ENCODE results near the gene SLC7A10.
"Not testable (repeated sequence)": the region's sequence is repeated elsewhere in the genome, so short reads cannot be mapped to it uniquely, and the experiment has no call there.

SLC7A10 gene

DNA sequence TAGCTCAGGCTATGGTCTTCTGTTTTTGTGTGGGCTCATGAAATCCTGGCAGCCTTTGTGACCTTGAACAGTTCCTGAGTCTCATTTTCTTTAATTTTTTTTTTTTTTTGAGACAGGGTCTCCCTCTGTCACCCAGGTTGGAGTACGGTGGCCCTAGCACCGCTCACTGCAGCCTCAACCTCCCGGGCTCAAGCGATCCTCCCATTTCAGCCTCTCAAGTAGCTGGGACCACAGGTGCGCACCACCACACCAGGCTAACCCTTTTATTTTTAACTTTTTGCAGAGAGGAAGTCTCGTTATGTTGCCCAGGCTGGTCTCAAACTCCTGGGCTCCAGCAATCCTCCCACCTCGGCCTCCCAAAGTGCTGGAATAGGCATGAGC, 15.8 kb downstream of the SLC7A10 start:
- H3K9ac ChIP-seq (ENCODE audit: low read length); H3K9me3 ChIP-seq (ENCODE audit: low read length); H3K36me3 ChIP-seq (ENCODE audit: insufficient read depth, low read length); H3K27ac ChIP-seq (ENCODE audit: low read depth, low read length); H3K4me3 ChIP-seq (ENCODE audit: low read depth in 1 of 2, low read length in 2 of 2); H3K4me1 ChIP-seq (ENCODE audit: insufficient read depth, low read length); H3K27me3 ChIP-seq (ENCODE audit: control insufficient read depth in 1 of 2, insufficient read depth in 2 of 2, low read length in 2 of 2): not testable (repeated sequence)

DNA sequence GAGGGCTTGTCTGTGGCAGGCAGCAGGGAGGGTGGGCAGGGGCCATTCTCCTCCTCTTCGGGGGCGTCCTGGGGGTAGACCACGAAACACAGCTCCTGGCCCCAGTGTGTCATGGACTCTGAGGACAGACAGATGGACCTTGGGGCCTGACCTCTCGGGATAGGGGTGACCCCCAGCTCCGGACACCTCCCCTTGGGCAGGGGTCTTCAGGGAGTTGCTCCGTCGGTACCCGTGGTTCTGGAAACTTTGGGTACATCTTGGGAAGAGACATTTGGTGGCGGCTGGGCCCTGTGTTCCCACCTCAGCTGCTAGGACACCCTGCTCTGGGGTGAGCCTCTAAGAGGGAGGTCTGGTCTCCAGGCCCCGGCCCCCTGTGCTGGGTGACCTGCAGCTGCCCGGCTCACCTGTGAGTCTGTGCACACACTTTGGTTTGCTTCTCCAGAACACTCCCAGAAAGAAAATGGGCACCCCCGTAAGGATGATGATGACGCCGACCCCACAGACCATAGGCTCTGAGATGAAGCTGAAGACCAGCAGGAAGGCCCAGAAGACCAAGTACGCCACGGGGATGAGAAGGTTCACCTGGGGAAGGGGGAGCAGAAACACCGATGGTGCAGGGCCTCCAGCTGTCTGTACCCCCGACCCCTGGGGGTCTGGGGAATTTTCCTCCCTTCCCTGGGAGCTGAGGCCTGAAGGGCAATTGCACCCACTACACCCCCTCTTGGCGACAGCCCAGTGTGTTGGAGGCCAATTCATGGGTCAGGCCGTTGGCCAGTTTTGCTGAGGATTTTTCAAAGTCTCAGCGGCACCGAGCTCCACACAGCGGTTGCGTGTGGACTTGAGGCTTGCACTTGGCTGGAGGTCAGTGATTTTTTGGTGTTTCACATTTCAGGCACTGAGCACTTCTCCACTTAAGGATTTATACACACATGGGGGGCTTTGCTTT, 16.5 kb downstream of the SLC7A10 start:
- no peaks in the 10 kb centered on the region for H3K36me3 ChIP-seq (ENCODE audit: insufficient read depth, low read length)
- no peaks in the 10 kb centered on the region for H3K4me1 ChIP-seq (ENCODE audit: insufficient read depth, low read length)
- H3K27ac ChIP-seq (ENCODE audit: low read depth, low read length) = no peak overlapping the region
- H3K9me3 ChIP-seq (ENCODE audit: low read length) = no peaks in the 10 kb centered on the region
- H3K27me3 ChIP-seq (ENCODE audit: control insufficient read depth in 1 of 2, insufficient read depth in 2 of 2, low read length in 2 of 2) = no peaks in the 10 kb centered on the region
- no peak overlapping the region for H3K9ac ChIP-seq (ENCODE audit: low read length)
- no peak overlapping the region for H3K4me3 ChIP-seq (ENCODE audit: low read depth in 1 of 2, low read length in 2 of 2)

DNA sequence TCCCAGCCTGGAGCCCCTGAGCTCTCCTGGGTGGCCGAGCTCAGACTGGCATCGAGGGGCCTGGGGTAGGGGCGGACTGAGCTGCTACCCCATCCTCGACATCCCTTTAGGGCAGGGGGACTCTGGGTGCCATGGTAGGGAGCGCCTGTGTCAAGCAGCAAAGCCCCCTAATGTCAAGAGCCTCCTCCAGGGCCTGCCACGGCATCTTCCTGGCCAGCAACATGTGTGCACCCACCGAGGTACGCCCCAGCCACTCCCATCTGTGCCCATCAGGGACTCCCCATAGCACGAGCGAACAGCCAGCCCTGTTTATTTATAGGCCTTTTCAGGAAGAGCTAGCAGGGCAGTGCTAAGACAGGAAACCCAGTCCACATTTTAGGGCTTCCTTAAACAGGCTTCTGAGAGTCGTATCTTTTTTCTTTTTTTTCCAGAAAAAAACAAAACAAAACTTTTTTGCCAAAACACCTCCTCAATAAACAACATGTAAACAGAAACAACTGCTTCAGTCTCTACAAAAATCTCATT, 17.2 kb downstream of the SLC7A10 start:
- Histone ChIP-seq H3K27me3 (ENCODE audit: control insufficient read depth in 1 of 2, insufficient read depth in 2 of 2, low read length in 2 of 2) (no peaks in the 10 kb centered on the region), H3K9ac (ENCODE audit: low read length) (no peak overlapping the region), H3K9me3 (ENCODE audit: low read length) (no peaks in the 10 kb centered on the region), H3K36me3 (ENCODE audit: insufficient read depth, low read length) (no peaks in the 10 kb centered on the region), H3K27ac (ENCODE audit: low read depth, low read length) (no peak overlapping the region), H3K4me3 (ENCODE audit: low read depth in 1 of 2, low read length in 2 of 2) (no peak overlapping the region), H3K4me1 (ENCODE audit: insufficient read depth, low read length) (no peaks in the 10 kb centered on the region)

DNA sequence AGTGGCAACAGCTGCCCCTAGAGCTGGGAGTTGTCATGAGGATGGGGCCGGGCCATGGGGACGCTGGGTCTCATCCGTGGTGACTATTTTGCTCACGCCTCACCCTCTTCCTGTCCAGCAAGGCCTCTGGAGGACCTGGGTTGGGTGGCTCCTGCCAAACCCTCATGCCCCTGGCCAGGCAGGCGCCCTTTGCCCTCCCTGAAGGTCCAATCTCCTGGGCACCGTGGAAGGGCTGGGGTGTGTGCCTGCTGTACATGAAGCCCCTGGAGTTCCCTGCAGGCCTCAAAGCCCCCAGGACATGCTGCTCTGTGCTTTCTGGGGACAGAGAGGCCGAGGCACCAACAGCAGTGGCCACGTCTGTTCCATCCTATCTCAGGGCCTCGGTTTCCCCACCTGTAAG, 17.7 kb downstream of the SLC7A10 start:
- H3K27ac ChIP-seq (ENCODE audit: low read depth, low read length) = no peak overlapping the region
- H3K27me3 ChIP-seq (ENCODE audit: control insufficient read depth in 1 of 2, insufficient read depth in 2 of 2, low read length in 2 of 2) = no peaks in the 10 kb centered on the region
- H3K9me3 ChIP-seq (ENCODE audit: low read length) = no peaks in the 10 kb centered on the region
- no peak overlapping the region for H3K9ac ChIP-seq (ENCODE audit: low read length)
- no peak overlapping the region for H3K4me3 ChIP-seq (ENCODE audit: low read depth in 1 of 2, low read length in 2 of 2)
- H3K4me1 ChIP-seq (ENCODE audit: insufficient read depth, low read length) = no peaks in the 10 kb centered on the region
- peaks cover 3% of the 10 kb centered on the region for H3K36me3 ChIP-seq (ENCODE audit: insufficient read depth, low read length)

DNA sequence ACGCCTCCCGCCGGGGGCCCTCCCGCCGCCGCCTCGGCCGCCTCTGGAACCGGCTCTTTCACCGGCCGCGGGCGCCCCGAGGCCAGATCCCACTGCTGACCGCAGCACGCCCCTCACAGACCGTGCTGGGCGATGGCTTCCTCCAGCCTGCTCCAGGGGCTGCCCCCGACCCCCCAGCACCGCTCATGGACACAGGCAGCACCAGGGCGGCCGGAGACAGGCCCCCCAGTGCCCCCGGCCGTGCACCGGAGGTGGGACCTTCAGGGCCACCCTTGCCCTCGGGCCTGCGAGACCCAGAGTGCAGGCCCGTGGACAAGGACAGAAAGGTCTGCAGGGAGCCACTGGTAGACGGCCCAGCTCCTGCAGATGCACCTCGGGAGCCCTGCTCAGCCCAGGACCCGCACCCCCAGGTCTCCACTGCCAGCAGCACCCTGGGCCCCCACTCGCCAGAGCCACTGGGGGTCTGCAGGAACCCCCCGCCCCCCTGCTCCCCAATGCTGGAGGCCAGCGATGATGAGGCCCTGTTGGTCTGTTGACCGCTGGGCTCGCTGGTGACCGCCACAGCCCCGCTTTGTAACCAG, 18.5 kb downstream of the SLC7A10 start:
- Histone ChIP-seq H3K36me3 (ENCODE audit: insufficient read depth, low read length) (peaks cover 9% of the 10 kb centered on the region), H3K27me3 (ENCODE audit: control insufficient read depth in 1 of 2, insufficient read depth in 2 of 2, low read length in 2 of 2) (no peaks in the 10 kb centered on the region), H3K9me3 (ENCODE audit: low read length) (no peaks in the 10 kb centered on the region), H3K27ac (ENCODE audit: low read depth, low read length) (no peak overlapping the region), H3K4me1 (ENCODE audit: insufficient read depth, low read length) (no peaks in the 10 kb centered on the region), H3K4me3 (ENCODE audit: low read depth in 1 of 2, low read length in 2 of 2) (no peak overlapping the region), H3K9ac (ENCODE audit: low read length) (no peak overlapping the region)

DNA sequence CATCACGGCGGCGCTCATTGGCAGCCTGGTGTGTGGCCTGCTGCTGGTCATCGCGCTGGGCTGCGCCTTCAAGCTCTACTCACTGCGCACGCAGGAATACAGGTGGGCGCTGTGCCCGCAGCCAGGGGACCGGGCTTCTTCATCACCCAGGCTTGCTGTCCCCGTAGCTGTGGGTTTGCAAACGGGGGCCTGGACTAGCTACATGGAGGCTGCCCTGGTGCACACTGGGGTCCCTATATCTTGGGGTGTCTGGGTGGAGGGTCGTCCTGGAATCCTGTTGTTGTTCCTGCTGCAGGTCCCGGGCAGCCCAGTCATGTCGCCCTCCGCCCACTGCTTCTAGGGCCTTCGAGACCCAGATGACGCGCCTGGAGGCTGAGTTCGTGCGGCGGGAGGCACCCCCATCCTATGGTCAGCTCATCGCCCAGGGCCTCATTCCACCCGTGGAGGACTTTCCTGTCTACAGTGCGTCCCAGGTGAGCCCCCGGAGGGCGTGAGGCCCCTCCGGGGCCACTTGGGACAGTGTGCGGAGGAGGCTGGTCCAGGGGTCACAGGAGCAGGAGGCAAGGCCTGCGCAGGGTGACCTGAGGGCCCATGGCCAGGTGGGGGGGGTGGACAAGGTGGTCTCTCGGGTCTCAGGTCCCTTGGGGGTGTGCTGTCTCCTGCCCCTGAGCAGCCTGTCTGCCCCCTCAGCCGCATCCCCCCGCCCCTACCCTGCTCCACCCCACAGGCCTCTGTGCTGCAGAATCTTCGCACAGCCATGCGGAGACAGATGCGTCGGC, 19.2 kb downstream of the SLC7A10 start:
- H3K4me3 ChIP-seq (ENCODE audit: low read depth in 1 of 2, low read length in 2 of 2) = no peak overlapping the region
- peaks cover 9% of the 10 kb centered on the region for H3K36me3 ChIP-seq (ENCODE audit: insufficient read depth, low read length)
- H3K27ac ChIP-seq (ENCODE audit: low read depth, low read length) = no peak overlapping the region
- H3K9ac ChIP-seq (ENCODE audit: low read length) = no peak overlapping the region
- H3K4me1 ChIP-seq (ENCODE audit: insufficient read depth, low read length) = no peaks in the 10 kb centered on the region
- no peaks in the 10 kb centered on the region for H3K9me3 ChIP-seq (ENCODE audit: low read length)
- no peaks in the 10 kb centered on the region for H3K27me3 ChIP-seq (ENCODE audit: control insufficient read depth in 1 of 2, insufficient read depth in 2 of 2, low read length in 2 of 2)

DNA sequence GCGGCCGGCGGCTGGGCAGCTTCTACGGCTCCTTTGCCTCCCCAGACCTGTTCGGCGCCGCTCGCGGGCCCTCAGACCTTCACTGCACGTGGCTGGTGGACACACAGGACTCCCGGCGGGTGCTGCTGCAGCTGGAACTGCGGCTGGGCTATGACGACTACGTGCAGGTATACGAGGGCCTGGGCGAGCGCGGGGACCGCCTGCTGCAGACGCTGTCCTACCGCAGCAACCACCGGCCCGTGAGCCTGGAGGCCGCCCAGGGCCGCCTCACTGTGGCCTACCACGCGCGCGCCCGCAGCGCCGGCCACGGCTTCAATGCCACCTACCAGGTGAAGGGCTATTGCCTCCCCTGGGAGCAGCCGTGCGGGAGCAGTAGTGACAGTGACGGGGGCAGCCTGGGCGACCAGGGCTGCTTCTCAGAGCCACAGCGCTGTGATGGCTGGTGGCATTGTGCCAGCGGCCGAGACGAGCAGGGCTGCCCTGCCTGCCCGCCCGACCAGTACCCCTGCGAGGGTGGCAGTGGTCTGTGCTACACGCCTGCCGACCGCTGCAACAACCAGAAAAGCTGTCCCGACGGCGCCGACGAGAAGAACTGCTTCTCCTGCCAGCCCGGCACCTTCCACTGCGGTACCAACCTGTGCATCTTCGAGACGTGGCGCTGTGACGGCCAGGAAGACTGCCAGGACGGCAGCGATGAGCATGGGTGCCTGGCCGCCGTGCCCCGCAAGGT, 20.0 kb downstream of the SLC7A10 start:
- Histone ChIP-seq H3K27me3 (ENCODE audit: control insufficient read depth in 1 of 2, insufficient read depth in 2 of 2, low read length in 2 of 2) (no peaks in the 10 kb centered on the region), H3K36me3 (ENCODE audit: insufficient read depth, low read length) (peaks cover 9% of the 10 kb centered on the region), H3K9me3 (ENCODE audit: low read length) (no peaks in the 10 kb centered on the region), H3K27ac (ENCODE audit: low read depth, low read length) (no peak overlapping the region), H3K4me1 (ENCODE audit: insufficient read depth, low read length) (no peaks in the 10 kb centered on the region), H3K4me3 (ENCODE audit: low read depth in 1 of 2, low read length in 2 of 2) (no peak overlapping the region), H3K9ac (ENCODE audit: low read length) (no peak overlapping the region)

DNA sequence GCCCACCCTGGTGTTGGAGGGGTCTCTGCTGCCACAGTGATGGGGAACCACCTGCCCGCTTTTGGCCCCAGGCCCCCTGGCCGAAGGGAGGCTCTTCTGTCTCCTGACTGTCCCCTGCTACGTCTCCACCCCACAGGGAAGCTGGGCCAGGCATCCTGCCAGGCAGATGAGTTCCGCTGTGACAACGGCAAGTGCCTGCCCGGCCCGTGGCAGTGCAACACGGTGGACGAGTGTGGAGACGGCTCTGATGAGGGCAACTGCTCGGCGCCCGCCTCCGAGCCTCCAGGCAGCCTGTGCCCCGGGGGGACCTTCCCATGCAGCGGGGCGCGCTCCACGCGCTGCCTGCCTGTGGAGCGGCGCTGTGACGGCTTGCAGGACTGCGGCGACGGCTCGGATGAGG, 20.5 kb downstream of the SLC7A10 start:
- Histone ChIP-seq H3K4me1 (ENCODE audit: insufficient read depth, low read length) (no peaks in the 10 kb centered on the region), H3K27me3 (ENCODE audit: control insufficient read depth in 1 of 2, insufficient read depth in 2 of 2, low read length in 2 of 2) (no peaks in the 10 kb centered on the region), H3K36me3 (ENCODE audit: insufficient read depth, low read length) (peaks cover 9% of the 10 kb centered on the region), H3K9ac (ENCODE audit: low read length) (no peak overlapping the region), H3K27ac (ENCODE audit: low read depth, low read length) (no peak overlapping the region), H3K4me3 (ENCODE audit: low read depth in 1 of 2, low read length in 2 of 2) (no peak overlapping the region), H3K9me3 (ENCODE audit: low read length) (no peaks in the 10 kb centered on the region)

DNA sequence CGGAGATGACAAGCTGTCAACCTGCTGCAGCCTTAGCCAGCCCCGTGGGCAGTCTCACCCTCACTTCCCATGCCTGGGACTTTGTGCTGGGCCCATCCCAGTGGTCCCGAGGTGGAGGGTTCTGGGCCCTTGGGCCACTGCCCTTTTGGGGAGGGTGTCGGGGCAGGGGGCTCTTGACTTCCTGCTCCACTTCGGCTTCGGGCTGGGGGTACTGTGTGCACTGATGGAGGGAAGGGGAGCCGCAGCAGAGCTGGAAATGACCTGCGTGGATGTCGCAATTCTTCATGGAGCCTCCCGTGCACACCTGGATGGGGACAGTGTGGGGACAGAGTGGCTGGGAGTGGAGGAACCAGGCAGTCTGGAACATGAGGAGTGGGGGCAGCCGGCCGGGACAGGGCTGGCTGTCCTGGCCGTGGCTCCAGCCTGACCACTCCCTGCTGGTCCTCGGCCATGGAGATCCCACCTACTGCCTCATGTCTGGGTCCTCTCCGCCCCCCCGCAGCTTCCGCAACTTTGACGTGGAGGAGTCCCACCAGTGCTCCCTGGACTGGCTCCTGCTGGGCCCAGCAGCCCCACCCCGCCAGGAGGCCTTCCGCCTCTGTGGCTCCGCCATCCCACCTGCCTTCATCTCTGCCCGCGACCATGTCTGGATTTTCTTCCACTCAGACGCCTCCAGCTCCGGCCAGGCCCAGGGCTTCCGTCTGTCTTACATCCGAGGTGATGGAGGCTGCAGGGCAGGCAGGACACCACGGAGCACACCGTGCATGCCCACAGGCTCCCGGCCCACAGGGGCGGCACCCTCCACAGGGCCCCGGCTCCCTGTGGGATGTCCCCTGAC, 21.3 kb downstream of the SLC7A10 start:
- peaks cover 9% of the 10 kb centered on the region for H3K36me3 ChIP-seq (ENCODE audit: insufficient read depth, low read length)

DNA sequence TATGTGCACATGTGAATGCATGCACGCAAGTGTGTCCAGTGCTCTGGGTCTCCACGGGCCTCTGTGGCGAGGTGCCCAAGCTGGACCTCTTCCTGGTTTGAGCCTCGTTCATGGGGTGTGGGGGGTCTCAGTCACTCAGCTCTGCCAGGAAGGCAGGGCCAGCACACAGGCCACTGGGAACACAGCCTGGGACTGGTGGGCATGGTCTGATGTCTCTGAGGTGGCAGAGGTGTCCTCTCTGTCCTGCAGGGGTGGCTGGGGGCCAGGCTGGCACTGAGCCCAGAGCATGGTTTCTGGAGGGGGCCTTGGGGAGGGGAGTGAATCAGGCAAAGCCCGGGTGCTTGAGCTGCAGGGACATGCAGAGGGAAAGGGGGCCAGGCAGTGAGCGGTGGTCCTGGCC, 22.1 kb downstream of the SLC7A10 start:
- no peak overlapping the region for H3K27ac ChIP-seq (ENCODE audit: low read depth, low read length)
- no peak overlapping the region for H3K4me3 ChIP-seq (ENCODE audit: low read depth in 1 of 2, low read length in 2 of 2)
- peaks cover 9% of the 10 kb centered on the region for H3K36me3 ChIP-seq (ENCODE audit: insufficient read depth, low read length)

More for the DNA sequence above, 21.3 kb downstream of the SLC7A10 start:
- Histone ChIP-seq H3K4me3 (ENCODE audit: low read depth in 1 of 2, low read length in 2 of 2) (no peak overlapping the region), H3K9ac (ENCODE audit: low read length) (no peak overlapping the region), H3K9me3 (ENCODE audit: low read length) (no peaks in the 10 kb centered on the region), H3K27ac (ENCODE audit: low read depth, low read length) (no peak overlapping the region), H3K4me1 (ENCODE audit: insufficient read depth, low read length) (no peaks in the 10 kb centered on the region), H3K27me3 (ENCODE audit: control insufficient read depth in 1 of 2, insufficient read depth in 2 of 2, low read length in 2 of 2) (no peaks in the 10 kb centered on the region)

More for the DNA sequence above, 22.1 kb downstream of the SLC7A10 start:
- H3K4me1 ChIP-seq (ENCODE audit: insufficient read depth, low read length) = no peaks in the 10 kb centered on the region
- H3K9me3 ChIP-seq (ENCODE audit: low read length) = no peaks in the 10 kb centered on the region
- H3K9ac ChIP-seq (ENCODE audit: low read length) = no peak overlapping the region
- H3K27me3 ChIP-seq (ENCODE audit: control insufficient read depth in 1 of 2, insufficient read depth in 2 of 2, low read length in 2 of 2) = no peaks in the 10 kb centered on the region
